ENCODE results near the gene GPRASP2. TPM values are rescaled to one million over a fixed set of nuclear protein-coding genes. Genes with fewer than 3 reads are reported as not detected.
A peak's percentile ranks its signal among the peaks of the same experiment; 100 is the strongest.
"Not testable (repeated sequence)": the region's sequence is repeated elsewhere in the genome, so short reads cannot be mapped to it uniquely, and the experiment has no call there.

GPRASP2 gene
- 0.23 and 0.32 TPM in 2 replicates for total RNA-seq

DNA sequence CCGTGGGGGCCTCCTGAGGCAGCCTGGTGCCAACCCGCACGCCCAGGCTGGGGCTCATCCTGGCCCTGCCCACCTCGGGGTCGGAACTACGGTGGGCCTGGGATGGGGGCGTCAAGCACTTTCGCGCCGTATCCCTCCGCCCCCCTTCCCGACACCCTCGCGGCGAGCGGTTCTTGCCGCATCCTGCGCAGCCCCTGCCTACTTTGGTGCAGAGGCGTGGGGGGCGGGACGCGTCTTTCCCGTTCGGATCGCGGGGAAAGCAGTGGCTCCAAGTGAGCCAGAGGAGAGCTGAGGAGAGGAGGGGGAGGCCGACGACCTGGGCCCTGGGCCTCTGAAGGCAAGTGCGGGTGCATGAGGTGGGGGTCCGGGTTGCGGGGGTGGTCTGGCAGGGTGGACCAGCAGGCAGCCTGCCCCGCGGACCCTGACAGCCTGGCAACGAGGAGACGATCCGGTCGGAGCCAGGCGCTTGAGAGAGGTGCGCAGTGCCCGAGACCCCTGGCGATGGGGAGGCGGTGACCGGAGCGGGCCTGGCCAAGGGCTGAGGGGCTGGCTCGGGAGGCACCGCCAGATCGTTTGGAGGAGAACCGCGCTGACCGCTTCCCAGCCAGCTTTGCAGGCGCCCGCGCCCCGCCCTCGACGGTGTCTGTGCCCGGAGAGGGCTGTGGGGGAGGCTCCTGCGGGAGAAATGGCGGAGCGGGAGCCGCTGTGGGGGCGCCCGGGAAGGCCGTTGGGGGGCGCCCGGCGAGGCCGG lies at the start of gene GPRASP2:
Gene GPRASP2, plus strand, starts transcription at position 233 of the 751 bp plus-strand sequence. CDS start 2,422 bp downstream, outside the sequence.
- no peak within 1 kb of the TSS for H3K27ac Mint-ChIP-seq
- H3K4me3 Mint-ChIP-seq (ENCODE audit: low read depth) = peak within 1 kb of the TSS; percentile 61
- no peak for DNase-seq (ENCODE audit: low spot score)
- H3K36me3 Mint-ChIP-seq (ENCODE audit: low read depth) = no peaks in the 10 kb centered on the region
- intact Hi-C loops (cut with micrococcal nuclease) = no loop called here
- H3K27me3 Mint-ChIP-seq (ENCODE audit: low read depth) = peaks cover 21% of the 10 kb centered on the region
- no peaks in the 10 kb centered on the region for H3K4me1 Mint-ChIP-seq (ENCODE audit: low read depth)
- H3K9me3 Mint-ChIP-seq = no peaks in the 10 kb centered on the region

DNA sequence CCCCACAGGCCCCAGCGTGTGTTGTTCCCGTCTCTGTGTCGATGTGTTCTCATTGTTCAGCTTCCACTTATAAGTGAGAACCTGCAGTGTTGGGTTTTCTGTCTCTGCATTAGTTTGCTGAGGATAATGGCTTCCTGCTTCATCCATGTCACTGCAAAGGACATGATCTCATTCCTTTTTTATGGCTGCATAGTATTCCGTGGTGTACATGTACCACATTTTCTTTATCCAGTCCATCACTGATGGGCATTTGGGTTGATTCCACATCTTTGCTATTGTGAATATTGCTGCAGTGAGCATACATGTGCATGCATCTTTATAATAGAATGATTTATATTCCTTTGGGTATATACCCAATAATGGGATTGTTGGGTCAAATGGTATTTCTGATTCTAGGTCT lies 48.4 kb upstream of the GPRASP2 start:
- intact Hi-C loops (cut with micrococcal nuclease) = loop anchor here (5.0 kb wide), 1 partner anchor 58 kb away; the partner anchor contains the start of gene GPRASP3
- peaks cover 21% of the 10 kb centered on the region for H3K9me3 Mint-ChIP-seq
- H3K4me3 Mint-ChIP-seq (ENCODE audit: low read depth); H3K27ac Mint-ChIP-seq; H3K36me3 Mint-ChIP-seq (ENCODE audit: low read depth); H3K27me3 Mint-ChIP-seq (ENCODE audit: low read depth); H3K4me1 Mint-ChIP-seq (ENCODE audit: low read depth); DNase-seq (ENCODE audit: low spot score): not testable (repeated sequence)

DNA sequence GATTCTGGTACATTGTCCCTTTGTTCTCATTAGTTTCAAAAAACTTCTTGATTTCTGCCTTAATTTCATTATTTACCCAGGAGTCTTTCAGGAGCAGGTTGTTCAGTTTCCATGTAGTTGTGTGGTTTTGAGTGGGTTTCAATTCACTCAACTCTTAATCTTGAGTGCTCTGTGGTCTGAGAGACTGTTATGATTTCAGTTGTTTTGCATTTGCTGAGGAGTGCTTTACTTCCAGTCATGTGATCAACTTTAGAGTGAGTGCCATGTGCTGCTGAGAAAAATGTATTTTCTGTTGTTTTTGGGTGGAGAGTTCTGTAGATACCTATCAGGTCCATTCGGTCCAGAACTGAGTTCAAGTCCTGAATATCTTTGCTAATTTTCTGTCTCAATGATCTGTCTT lies 45.2 kb upstream of the GPRASP2 start:
- H3K4me3 Mint-ChIP-seq (ENCODE audit: low read depth); intact Hi-C loops (cut with micrococcal nuclease); H3K27ac Mint-ChIP-seq; H3K27me3 Mint-ChIP-seq (ENCODE audit: low read depth); H3K4me1 Mint-ChIP-seq (ENCODE audit: low read depth); DNase-seq (ENCODE audit: low spot score); H3K36me3 Mint-ChIP-seq (ENCODE audit: low read depth): not testable (repeated sequence)
- H3K9me3 Mint-ChIP-seq = peaks cover 25% of the 10 kb centered on the region

DNA sequence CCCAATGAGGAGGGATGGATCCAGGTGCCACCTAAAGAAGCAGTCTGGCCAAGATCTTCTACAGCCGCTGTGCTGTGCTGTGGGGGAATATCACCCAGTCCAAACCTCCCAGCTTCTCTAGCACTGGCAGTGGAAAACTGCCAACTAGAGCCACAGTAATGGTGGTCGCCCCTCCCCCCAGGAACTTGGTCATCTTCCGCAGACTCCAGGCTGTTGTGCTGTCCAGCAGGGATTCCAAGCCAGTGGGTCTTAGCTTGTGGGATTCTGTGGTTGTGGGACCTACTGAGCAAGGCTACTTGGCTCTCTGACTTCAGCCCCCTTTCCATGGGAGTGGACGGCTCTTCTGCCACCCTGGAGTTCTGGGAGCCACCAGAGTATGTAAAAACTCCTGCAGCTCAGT lies 42.7 kb upstream of the GPRASP2 start:
- Mint-ChIP-seq H3K9me3 (peaks cover 26% of the 10 kb centered on the region), H3K4me1 (ENCODE audit: low read depth) (no peaks in the 10 kb centered on the region), H3K27me3 (ENCODE audit: low read depth) (no peaks in the 10 kb centered on the region), H3K4me3 (ENCODE audit: low read depth) (no peak overlapping the region), H3K36me3 (ENCODE audit: low read depth) (no peaks in the 10 kb centered on the region), H3K27ac (no peak overlapping the region)
- intact Hi-C loops (cut with micrococcal nuclease) = no loop called here
- DNase-seq (ENCODE audit: low spot score) = no peak

DNA sequence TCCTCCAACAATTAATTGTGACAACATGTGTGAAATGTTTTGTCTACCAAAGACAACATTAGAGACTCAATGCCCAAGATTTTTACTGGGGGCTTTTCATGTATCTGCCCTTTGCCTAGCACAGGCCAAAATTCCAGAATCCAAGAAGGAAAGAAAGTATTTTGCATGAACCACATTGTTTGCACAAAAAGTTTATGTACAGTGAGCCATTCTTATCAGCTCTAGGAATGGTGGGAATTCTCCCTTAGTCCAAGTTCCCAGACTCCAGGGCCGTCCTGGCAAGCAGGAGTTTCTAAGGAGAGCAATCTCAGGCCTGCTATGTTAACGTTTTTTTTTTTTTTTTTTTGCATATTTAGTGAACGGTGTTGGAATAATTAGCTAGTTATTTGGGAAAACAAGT lies 39.4 kb upstream of the GPRASP2 start:
- Mint-ChIP-seq H3K9me3 (peaks cover 5% of the 10 kb centered on the region), H3K4me3 (ENCODE audit: low read depth) (no peak overlapping the region), H3K4me1 (ENCODE audit: low read depth) (no peaks in the 10 kb centered on the region), H3K27ac (no peak overlapping the region), H3K36me3 (ENCODE audit: low read depth) (no peaks in the 10 kb centered on the region), H3K27me3 (ENCODE audit: low read depth) (no peaks in the 10 kb centered on the region)
- intact Hi-C loops (cut with micrococcal nuclease) = no loop called here
- no peak for DNase-seq (ENCODE audit: low spot score)

DNA sequence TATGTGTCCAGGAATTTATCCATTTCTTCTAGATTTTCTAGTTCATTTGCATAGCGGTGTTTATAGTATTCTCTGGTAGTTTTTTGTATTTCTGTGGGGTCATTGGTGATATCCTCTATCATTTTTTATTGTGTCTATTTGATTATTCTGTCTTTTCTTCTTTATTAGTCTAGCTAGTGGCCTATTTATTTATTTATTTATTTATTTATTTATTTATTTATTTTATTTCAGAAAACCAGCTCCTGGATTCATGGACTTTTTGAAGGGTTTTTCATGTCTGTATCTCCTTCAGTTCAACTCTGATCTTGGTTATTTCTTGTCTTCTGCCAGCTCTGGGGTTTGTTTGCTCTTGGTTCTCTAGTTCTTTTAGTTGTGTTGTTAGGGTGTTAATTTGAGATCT lies 34.8 kb upstream of the GPRASP2 start:
- intact Hi-C loops (cut with micrococcal nuclease); H3K4me1 Mint-ChIP-seq (ENCODE audit: low read depth); H3K27ac Mint-ChIP-seq; DNase-seq (ENCODE audit: low spot score); H3K9me3 Mint-ChIP-seq; H3K27me3 Mint-ChIP-seq (ENCODE audit: low read depth); H3K4me3 Mint-ChIP-seq (ENCODE audit: low read depth); H3K36me3 Mint-ChIP-seq (ENCODE audit: low read depth): not testable (repeated sequence)

DNA sequence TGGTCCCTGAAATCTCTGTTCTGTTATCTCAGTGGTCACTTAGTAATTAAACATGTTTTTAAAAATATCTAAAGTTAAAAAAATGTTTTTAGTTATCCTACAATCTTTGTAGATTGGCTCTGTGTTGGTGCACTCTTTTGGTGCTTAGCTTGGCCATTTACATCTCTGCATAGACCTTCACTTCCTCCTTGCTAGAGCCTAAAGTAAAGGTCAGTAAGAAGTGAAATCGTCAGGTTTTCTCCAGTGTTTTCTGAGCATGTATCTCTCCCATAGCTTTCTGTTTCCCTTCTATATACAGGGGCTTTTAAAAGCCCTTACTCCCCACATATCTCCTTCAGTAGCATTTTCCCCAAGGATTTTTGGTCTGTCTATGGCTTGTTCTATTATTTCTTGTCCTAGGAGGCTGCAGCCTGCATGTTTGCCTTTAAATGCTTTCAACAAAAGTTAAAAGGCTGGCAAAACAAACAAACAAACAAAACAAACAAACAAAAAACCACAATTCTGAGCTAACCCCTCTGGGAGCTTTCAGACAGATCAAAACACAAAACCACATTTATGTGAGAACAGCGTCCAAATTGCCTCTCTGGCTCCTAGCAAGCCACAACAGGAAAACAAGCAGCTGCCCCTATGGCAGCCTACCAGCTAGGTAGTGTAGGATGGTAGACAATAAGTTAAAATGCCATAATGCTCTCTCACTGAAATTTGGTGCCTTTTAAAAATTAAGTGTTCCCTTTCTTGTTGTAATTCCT lies 27.3 kb upstream of the GPRASP2 start:
- H3K36me3 Mint-ChIP-seq (ENCODE audit: low read depth) = no peaks in the 10 kb centered on the region
- H3K27me3 Mint-ChIP-seq (ENCODE audit: low read depth) = no peaks in the 10 kb centered on the region
- no peaks in the 10 kb centered on the region for H3K4me1 Mint-ChIP-seq (ENCODE audit: low read depth)
- no peak overlapping the region for H3K4me3 Mint-ChIP-seq (ENCODE audit: low read depth)
- H3K9me3 Mint-ChIP-seq = peaks cover 13% of the 10 kb centered on the region
- no peak for DNase-seq (ENCODE audit: low spot score)
- H3K27ac Mint-ChIP-seq = no peak overlapping the region
- intact Hi-C loops (cut with micrococcal nuclease) = no loop called here

GRCh38 chrX:102694749-102695148 lies 17.5 kb upstream of the GPRASP2 start:
- Mint-ChIP-seq H3K4me3 (ENCODE audit: low read depth) (no peak overlapping the region), H3K36me3 (ENCODE audit: low read depth) (no peaks in the 10 kb centered on the region), H3K27me3 (ENCODE audit: low read depth) (no peaks in the 10 kb centered on the region), H3K9me3 (no peaks in the 10 kb centered on the region), H3K27ac (no peak overlapping the region), H3K4me1 (ENCODE audit: low read depth) (no peaks in the 10 kb centered on the region)
- intact Hi-C loops (cut with micrococcal nuclease) = no loop called here
- no peak for DNase-seq (ENCODE audit: low spot score)

- intact Hi-C loops (cut with micrococcal nuclease) = no loop called here
- DNase-seq (ENCODE audit: low spot score) = no peak
- Mint-ChIP-seq H3K4me3 (ENCODE audit: low read depth) (no peak overlapping the region), H3K36me3 (ENCODE audit: low read depth) (no peaks in the 10 kb centered on the region), H3K27ac (no peak overlapping the region), H3K4me1 (ENCODE audit: low read depth) (no peaks in the 10 kb centered on the region), H3K27me3 (ENCODE audit: low read depth) (no peaks in the 10 kb centered on the region), H3K9me3 (no peaks in the 10 kb centered on the region)
These were observed 15.9 kb upstream of the GPRASP2 start for GRCh38 chrX:102696306-102696705.

- intact Hi-C loops (cut with micrococcal nuclease) = no loop called here
- no peak for DNase-seq (ENCODE audit: low spot score)
- Mint-ChIP-seq H3K36me3 (ENCODE audit: low read depth) (no peaks in the 10 kb centered on the region), H3K27ac (no peak overlapping the region), H3K9me3 (no peaks in the 10 kb centered on the region), H3K4me1 (ENCODE audit: low read depth) (no peaks in the 10 kb centered on the region), H3K27me3 (ENCODE audit: low read depth) (peaks cover 2% of the 10 kb centered on the region), H3K4me3 (ENCODE audit: low read depth) (no peak overlapping the region)
These were observed 14.8 kb upstream of the GPRASP2 start for GRCh38 chrX:102697494-102697893.

DNA sequence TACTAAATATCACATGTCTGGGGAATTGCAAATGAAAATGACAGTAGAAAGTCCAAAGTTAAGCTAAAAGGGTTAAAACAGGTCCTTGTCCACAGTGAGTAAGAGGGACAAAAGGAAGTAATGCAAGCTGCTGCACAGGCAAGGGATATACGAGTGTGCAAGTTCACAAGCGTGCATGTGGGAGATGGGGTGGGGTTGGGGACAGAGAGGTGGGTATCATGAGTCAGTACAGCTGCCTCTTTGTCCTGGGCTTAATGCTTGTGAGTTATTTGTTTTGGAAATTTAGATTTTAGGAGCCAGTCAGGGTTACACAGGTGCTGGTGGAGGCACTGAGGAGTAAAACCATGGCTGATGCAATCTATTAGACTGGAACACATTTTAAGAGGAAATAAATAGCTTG lies 3.3 kb upstream of the GPRASP2 start:
- Mint-ChIP-seq H3K27me3 (ENCODE audit: low read depth) (peaks cover 23% of the 10 kb centered on the region), H3K9me3 (no peaks in the 10 kb centered on the region), H3K36me3 (ENCODE audit: low read depth) (no peaks in the 10 kb centered on the region), H3K27ac (no peak overlapping the region), H3K4me3 (ENCODE audit: low read depth) (no peak overlapping the region), H3K4me1 (ENCODE audit: low read depth) (no peaks in the 10 kb centered on the region)
- intact Hi-C loops (cut with micrococcal nuclease) = no loop called here
- DNase-seq (ENCODE audit: low spot score) = no peak

DNA sequence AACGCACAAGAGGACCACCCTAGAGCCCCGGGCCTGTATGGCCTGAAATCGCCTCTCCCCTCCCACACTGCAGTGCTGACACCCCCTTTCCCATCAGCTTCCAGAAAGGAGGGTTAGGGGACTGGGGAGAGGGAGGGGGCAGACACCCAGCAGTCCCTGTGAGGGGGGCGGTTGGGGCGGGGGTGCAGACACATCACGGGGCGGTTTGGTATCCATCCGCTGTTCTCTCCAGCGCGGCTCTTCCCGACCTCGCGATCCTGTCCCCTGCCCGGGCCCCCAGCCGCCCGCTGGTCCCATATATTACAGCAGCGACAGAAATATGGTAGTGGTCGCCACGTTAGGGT lies 404 bp upstream of the GPRASP2 start:
- intact Hi-C loops (cut with micrococcal nuclease) = no loop called here
- H3K4me1 Mint-ChIP-seq (ENCODE audit: low read depth) = no peaks in the 10 kb centered on the region
- H3K27ac Mint-ChIP-seq = no peak overlapping the region
- peaks cover 21% of the 10 kb centered on the region for H3K27me3 Mint-ChIP-seq (ENCODE audit: low read depth)
- H3K4me3 Mint-ChIP-seq (ENCODE audit: low read depth) = no peak overlapping the region
- H3K36me3 Mint-ChIP-seq (ENCODE audit: low read depth) = no peaks in the 10 kb centered on the region
- no peaks in the 10 kb centered on the region for H3K9me3 Mint-ChIP-seq
- no peak for DNase-seq (ENCODE audit: low spot score)

DNA sequence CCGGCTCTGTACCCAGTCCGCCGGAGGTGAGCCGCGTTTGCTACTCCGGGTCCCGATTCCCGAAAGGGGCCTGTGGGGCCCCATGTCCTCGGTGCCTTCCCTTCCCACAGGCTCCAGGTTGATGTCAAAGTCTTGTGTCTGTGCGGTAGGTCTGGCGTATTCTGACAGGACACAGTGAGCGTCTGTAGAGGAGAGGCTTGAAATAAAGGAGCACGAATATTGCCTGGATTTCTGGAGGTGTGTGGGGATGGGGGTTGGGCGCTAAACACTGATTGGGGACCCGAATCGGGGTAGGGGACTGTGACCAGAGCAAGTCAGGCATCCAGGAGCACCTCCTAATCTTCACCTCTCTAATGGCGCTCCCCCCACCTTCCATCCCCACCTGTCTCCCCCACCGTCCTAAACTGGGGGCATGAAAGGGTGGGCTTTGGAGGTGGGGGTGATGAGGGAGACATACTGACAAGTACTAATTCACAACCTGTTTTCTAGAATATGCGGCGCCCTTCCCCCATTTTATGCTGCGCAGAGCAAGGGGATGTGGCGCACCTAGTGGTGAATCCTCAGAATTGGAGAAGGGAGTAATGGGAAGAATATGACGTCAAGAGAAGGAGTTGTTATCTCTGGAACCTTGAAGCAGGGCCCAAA lies 855 bp downstream of the GPRASP2 start:
- Mint-ChIP-seq H3K4me3 (ENCODE audit: low read depth) (peak overlapping the region; percentile 23), H3K4me1 (ENCODE audit: low read depth) (no peaks in the 10 kb centered on the region), H3K27me3 (ENCODE audit: low read depth) (peaks cover 19% of the 10 kb centered on the region), H3K9me3 (no peaks in the 10 kb centered on the region), H3K36me3 (ENCODE audit: low read depth) (no peaks in the 10 kb centered on the region), H3K27ac (no peak overlapping the region)
- DNase-seq (ENCODE audit: low spot score) = no peak
- intact Hi-C loops (cut with micrococcal nuclease) = no loop called here
